LNCaP clone FGC (cell line): Measurements from ENCODE around the gene SLC22A16.

Experiments
- DNase-seq: peaks from one replicate; pipeline ENCODE4 v3.0.0-alpha.2; 2011; ENCODE audit warnings: low read depth
- H3K4me3 ChIP-seq: 2 replicates; pipeline ENCODE4 v1.5.1; 2011; ENCODE audit warnings: mild to moderate bottlenecking, low read depth, low read length, control low read depth
- TF ChIP-seq, protein P1 (sequence below): IDR thresholded peaks from 2 replicates; pipeline ENCODE4 v1.5.1; 2012; ENCODE audit warnings: mild to moderate bottlenecking; ENCODE audit not compliant: control insufficient read depth, insufficient read depth; ENCODE audit errors: extremely low read depth

Gene SLC22A16

DNA sequence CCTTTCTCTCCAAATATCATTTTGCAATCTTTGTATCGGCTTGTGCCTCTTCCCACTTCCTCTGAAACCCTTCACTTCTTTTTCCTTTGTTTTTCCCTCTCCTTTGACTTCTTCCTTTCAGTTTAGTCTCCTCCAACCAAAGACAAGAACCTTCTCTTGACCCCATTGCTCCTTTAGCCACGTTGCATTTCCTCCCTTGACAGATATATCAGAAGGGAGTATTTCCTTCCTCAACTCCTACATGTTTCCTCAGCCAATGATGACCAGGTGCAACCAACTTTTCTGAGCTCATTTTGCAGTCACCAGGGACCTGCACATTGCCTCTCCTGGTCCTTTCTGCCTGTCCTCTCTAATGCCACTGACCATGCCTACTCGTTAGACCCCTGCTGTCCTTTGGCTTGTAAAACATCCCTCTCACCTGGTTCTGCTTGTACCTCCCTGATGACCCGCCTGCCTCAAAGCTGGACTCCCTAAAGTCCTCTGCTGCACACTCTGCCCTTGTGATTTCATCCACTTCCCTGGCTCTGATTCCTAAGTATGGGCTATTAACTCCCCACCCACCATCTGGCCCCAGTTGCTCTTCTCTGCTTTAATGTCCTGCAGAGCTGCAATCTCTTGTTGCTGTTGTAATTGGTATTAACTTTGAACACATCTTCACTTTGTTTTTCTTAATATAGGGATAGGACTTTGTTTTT, 27.4 kb downstream of the SLC22A16 start:
- TF ChIP-seq, protein P1, sequence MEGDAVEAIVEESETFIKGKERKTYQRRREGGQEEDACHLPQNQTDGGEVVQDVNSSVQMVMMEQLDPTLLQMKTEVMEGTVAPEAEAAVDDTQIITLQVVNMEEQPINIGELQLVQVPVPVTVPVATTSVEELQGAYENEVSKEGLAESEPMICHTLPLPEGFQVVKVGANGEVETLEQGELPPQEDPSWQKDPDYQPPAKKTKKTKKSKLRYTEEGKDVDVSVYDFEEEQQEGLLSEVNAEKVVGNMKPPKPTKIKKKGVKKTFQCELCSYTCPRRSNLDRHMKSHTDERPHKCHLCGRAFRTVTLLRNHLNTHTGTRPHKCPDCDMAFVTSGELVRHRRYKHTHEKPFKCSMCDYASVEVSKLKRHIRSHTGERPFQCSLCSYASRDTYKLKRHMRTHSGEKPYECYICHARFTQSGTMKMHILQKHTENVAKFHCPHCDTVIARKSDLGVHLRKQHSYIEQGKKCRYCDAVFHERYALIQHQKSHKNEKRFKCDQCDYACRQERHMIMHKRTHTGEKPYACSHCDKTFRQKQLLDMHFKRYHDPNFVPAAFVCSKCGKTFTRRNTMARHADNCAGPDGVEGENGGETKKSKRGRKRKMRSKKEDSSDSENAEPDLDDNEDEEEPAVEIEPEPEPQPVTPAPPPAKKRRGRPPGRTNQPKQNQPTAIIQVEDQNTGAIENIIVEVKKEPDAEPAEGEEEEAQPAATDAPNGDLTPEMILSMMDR = no peak
- H3K4me3 ChIP-seq = no peak overlapping the region
- no peak for DNase-seq

DNA sequence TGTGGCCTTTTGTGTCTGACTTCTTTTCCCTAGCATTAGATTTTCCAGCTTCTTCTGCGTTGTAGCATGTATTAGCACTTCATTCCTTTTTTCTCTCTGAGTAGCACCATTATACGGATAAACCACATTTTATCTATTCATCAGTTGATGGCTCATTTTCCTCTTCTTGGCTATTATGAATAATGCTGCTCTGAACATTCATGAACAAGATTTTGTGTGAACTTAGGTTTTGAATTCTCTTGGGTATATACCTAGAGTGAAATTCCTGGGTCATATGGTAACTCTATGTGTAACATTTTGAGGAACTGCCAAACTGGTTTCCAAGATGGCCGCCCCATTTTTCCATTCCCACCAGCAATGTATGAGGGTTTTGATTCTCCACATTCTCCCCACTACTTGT, 28.7 kb downstream of the SLC22A16 start:
- DNase-seq = no peak
- TF ChIP-seq, protein P1 = no peak
- H3K4me3 ChIP-seq = no peak overlapping the region

DNA sequence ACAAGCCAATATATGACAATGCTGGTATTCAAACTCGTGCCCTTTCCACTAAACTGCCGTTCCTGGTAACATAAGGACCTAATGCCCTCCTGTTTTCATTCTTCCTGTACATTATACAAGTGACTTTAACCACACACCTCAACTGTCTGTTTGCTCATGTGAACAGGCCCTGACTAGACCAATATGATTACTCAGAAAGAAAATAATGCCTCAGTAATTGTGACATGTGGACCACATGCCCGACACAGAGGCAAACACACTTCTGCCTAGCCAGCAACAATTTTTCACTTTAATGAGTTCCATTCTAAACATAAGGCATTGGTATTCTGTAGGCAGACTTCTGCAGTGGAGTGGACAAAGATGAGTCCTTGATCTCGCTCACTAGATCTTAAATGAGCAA, 30.0 kb downstream of the SLC22A16 start:
- TF ChIP-seq, protein P1 = no peak
- no peak for DNase-seq
- H3K4me3 ChIP-seq = no peak overlapping the region

- no peak for DNase-seq
- TF ChIP-seq, protein P1 = no peak
Observed at GRCh38 chr6:110440026-110440425, 36.4 kb downstream of the SLC22A16 start.

DNA sequence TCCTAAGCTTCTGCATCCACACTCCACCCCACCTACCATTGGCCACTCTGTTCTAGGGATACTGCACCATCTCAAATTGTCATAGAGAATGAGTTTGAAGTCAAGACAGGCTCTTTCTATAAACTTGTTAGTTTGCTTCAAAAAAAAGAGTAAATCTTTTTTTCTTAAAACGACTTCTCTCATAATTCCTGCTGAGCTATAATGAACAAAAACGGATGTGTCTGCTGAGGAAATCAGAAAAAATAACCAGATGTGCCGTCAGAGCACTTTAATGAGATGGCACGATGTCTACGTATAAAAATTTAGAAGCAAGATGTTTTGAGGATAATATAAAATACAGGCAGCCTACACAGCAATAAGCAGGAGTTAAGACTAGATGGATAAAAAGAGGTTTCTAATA, 37.1 kb downstream of the SLC22A16 start:
- TF ChIP-seq, protein P1 = no peak
- H3K4me3 ChIP-seq = no peak overlapping the region
- no peak for DNase-seq

More at GRCh38 chr6:110440026-110440425, 36.4 kb downstream of the SLC22A16 start:
- no peak overlapping the region for H3K4me3 ChIP-seq

DNA sequence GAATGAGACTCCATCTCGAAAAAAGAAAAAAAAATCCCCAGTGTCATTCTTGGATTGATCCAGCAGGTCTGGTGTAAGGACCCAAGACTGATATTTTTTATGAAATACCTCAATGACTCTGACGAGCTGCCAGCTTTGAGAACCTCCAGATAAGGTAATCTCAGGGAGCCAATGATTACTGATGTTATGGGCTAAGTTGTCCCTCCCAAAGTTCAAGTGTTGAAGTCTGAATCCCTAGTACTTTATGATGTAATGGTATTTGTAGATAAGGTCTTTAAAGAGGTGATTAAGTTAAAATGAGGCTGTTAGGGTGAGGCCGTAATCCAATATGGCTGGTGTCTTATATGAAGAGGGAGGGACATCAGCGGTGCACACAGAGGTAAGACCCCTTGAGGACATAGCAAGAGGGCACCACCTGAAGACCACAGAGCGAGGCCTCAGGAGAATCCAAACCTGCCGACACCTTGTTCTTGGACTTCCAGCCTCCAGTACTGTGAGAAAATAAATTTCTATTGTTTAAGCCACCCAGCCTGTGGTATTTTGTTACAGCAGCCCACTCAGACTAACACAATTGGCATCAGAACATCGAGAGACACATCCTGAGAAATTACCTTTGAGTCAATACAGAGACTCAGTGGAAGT, 41.3 kb downstream of the SLC22A16 start:
- DNase-seq = no peak
- no peak overlapping the region for H3K4me3 ChIP-seq
- TF ChIP-seq, protein P1 = no peak
